Muscle layer of duodenum (tissue), 2 donors: Measurements from ENCODE around the gene KRT1.
A peak's percentile ranks its signal among the peaks of the same experiment; 100 is the strongest.
"Not testable (repeated sequence)": the region's sequence is repeated elsewhere in the genome, so short reads cannot be mapped to it uniquely, and the experiment has no call there.

ENCODE experiments used
- H3K27ac ChIP-seq: one replicate; pipeline ENCODE4 v1.7.0; 2013; ENCODE audit warnings: mild to moderate bottlenecking, low read length
- H3K27me3 ChIP-seq: one replicate; pipeline ENCODE4 v1.7.0; 2013; ENCODE audit warnings: low read depth, mild to moderate bottlenecking, control low read depth, low read length
- H3K36me3 ChIP-seq, 2 donors: one replicate each; pipeline ENCODE4 v1.7.0; 2013; ENCODE audit warnings: low read length in 2 of 2, control low read depth in 1 of 2, mild to moderate bottlenecking in 1 of 2; ENCODE audit not compliant: insufficient read depth in 2 of 2, control insufficient read depth in 1 of 2
- H3K4me1 ChIP-seq, 2 donors: one replicate each; pipeline ENCODE4 v1.7.0; 2013; ENCODE audit warnings: low read length in 2 of 2, mild to moderate bottlenecking in 2 of 2, control low read depth in 1 of 2, moderate library complexity in 1 of 2; ENCODE audit not compliant: insufficient read depth in 2 of 2, control insufficient read depth in 1 of 2
- H3K4me3 ChIP-seq, 2 donors: one replicate each; pipeline ENCODE4 v1.7.0; 2013; ENCODE audit warnings: low read length in 2 of 2, low read depth in 1 of 2, mild to moderate bottlenecking in 1 of 2
- H3K9me3 ChIP-seq, 2 donors: one replicate each; pipeline ENCODE4 v1.7.0; 2013; ENCODE audit warnings: low read length in 2 of 2, control low read depth in 1 of 2, mild to moderate bottlenecking in 1 of 2; ENCODE audit not compliant: control insufficient read depth in 1 of 2
- donor health status: healthy.

KRT1 gene

GRCh38 chr12:52713960-52714886 lies 34.0 kb upstream of the KRT1 start:
- Histone ChIP-seq H3K36me3 (no peaks in the 10 kb centered on the region), H3K4me3 (peak overlapping the region in 1 of 2 donors; percentile 42), H3K4me1 (peaks cover 0 to 8% of the 10 kb centered on the region in 2 donors), H3K27me3 (peaks cover 29% of the 10 kb centered on the region), H3K9me3 (no peaks in the 10 kb centered on the region), H3K27ac (no peak overlapping the region)

DNA sequence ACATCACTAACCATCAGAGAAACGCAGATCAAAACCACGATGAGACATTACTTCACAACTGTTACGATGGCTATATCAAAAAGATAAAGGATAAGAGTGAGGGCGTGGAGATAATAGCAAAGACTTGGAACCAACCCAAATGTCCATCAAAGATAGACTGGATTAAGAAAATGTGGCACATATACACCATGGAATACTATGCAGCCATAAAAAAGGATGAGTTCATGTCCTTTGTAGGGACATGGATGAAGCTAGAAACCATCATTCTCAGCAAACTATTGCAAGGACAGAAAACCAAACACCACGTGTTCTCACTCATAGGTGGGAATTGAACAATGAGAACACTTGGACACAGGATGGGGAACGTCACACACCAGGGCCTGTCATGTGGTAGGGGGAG lies 31.9 kb upstream of the KRT1 start:
- not testable (repeated sequence) for H3K9me3 ChIP-seq, H3K27ac ChIP-seq, H3K4me1 ChIP-seq, H3K4me3 ChIP-seq, H3K36me3 ChIP-seq
- H3K27me3 ChIP-seq: peaks cover 29% of the 10 kb centered on the region

- Histone ChIP-seq H3K9me3 (no peaks in the 10 kb centered on the region), H3K27me3 (peaks cover 26% of the 10 kb centered on the region), H3K36me3 (no peaks in the 10 kb centered on the region), H3K27ac (no peak overlapping the region), H3K4me1 (peaks cover 0 to 8% of the 10 kb centered on the region in 2 donors), H3K4me3 (no peak overlapping the region)
These were observed 30.5 kb upstream of the KRT1 start for GRCh38 chr12:52710730-52711129.

- Histone ChIP-seq H3K36me3 (no peaks in the 10 kb centered on the region), H3K9me3 (no peaks in the 10 kb centered on the region), H3K4me3 (no peak overlapping the region), H3K27ac (no peak overlapping the region), H3K27me3 (peaks cover under 1% of the 10 kb centered on the region), H3K4me1 (no peaks in the 10 kb centered on the region)
These were observed 27.8 kb upstream of the KRT1 start for GRCh38 chr12:52708010-52708409.

DNA sequence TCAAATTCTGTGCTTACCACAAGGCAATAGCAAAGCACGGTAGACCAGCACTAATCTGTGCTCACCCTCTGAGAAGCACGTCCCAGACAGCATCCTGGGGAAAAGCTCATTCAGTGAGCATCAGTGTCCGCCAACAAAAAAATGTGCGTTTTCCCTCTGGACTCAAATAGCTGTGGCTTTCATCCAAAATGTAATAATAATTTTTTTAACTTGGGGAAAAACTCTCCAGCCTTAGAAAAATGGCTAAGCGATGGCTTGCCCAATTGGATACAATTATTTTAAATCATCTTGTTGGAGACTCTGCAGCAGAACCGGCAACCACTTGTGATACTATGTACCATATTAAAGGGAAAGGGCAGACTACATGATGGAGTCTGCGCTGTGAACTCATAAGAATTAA lies 24.3 kb upstream of the KRT1 start:
- Histone ChIP-seq H3K4me3 (no peak overlapping the region), H3K36me3 (no peaks in the 10 kb centered on the region), H3K27ac (no peak overlapping the region), H3K4me1 (no peaks in the 10 kb centered on the region), H3K27me3 (no peaks in the 10 kb centered on the region), H3K9me3 (no peaks in the 10 kb centered on the region)

DNA sequence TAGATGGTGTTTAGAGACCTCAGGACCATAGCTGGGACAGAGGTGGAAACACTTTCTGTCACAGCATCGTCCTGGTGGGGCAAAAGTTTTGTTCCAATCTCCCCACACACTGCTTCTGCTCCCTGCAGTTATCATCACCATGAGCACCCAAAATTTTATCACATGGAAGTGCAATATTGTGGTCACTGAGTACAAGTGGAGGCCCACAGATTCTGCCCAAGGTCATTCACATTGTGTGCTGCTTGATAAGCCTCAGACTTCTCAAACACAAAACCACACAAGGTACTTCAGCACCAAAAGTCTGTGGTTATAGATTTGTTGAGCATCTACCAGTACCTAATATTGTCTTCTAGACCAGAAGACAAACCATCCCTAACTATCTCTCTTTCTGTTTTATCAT lies 23.7 kb upstream of the KRT1 start:
- Histone ChIP-seq H3K4me3 (no peak overlapping the region), H3K27me3 (no peaks in the 10 kb centered on the region), H3K4me1 (no peaks in the 10 kb centered on the region), H3K9me3 (no peaks in the 10 kb centered on the region), H3K27ac (no peak overlapping the region), H3K36me3 (no peaks in the 10 kb centered on the region)

DNA sequence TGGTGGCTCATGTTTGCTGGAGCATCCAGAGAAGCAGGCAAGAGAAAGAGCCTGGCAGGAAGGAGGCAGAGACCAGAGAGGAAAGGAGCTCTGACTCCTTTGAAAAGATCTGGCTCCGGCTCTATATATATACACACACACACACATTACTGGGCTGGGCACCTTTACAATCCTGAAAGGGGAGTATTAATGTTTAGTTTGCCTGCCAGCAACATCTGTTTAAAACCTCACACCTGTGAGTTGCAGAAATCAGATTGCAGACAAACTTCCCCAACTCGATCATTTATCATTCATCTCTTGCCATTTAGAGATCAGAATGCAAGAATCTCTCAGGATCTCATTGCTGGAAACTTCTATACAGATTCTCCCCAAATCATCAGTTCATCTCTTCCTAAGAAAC lies 23.2 kb upstream of the KRT1 start, which contains the start of gene KRT77:
Gene KRT77, minus strand, starts transcription at position 101 of the 400 bp plus-strand sequence. Its CDS starts 90 bp downstream, at position 11.
- Histone ChIP-seq H3K4me3 (no peak within 1 kb of the TSS), H3K9me3 (no peaks in the 10 kb centered on the region), H3K27ac (no peak within 1 kb of the TSS), H3K4me1 (no peaks in the 10 kb centered on the region), H3K27me3 (no peaks in the 10 kb centered on the region), H3K36me3 (no peaks in the 10 kb centered on the region)

DNA sequence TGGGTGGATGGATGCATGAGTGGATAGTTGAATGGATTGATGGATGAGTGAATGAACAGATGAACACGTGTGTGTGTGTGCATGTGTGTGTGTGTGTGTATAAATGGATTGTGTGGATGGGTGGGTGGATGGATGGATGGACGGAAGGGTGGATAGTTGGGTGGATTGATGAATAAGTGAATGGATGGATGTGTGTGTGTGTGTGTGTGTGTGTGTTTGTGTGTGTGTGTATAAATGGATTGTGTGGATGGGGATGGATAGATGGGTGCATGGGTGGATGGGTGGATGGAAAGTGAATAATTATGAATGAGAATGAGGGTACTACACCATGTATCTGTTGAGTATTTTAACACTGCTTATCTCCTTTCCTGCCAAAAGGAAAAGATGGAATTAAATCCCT lies 22.1 kb upstream of the KRT1 start:
- H3K27ac ChIP-seq: no peak overlapping the region
- H3K27me3 ChIP-seq: no peaks in the 10 kb centered on the region

DNA sequence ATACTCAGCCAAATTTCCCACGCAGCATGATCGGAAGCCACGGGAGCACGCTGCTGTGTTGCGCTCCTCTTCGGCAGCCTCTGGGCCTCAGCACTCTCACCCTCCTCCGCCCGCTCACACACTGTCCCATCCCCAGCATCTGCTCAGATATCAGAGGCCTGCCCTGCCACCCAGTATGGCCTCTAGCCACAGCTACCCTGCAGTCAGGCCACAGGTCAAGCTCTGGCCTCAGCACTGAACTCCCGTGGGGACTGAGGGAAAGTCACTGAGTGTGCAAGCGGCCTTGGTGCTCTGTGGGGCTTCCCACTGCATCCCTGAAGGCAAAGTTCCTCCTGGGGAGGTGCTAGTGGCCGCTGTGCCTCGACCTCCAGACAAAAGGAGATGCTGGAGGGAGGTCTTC lies 21.1 kb upstream of the KRT1 start:
- Histone ChIP-seq H3K27ac (no peak overlapping the region), H3K4me3 (no peak overlapping the region), H3K4me1 (no peaks in the 10 kb centered on the region), H3K27me3 (no peaks in the 10 kb centered on the region), H3K36me3 (no peaks in the 10 kb centered on the region), H3K9me3 (no peaks in the 10 kb centered on the region)

More for the DNA sequence above, 22.1 kb upstream of the KRT1 start:
- Histone ChIP-seq H3K4me1 (no peaks in the 10 kb centered on the region), H3K4me3 (no peak overlapping the region), H3K36me3 (no peaks in the 10 kb centered on the region), H3K9me3 (no peaks in the 10 kb centered on the region)

DNA sequence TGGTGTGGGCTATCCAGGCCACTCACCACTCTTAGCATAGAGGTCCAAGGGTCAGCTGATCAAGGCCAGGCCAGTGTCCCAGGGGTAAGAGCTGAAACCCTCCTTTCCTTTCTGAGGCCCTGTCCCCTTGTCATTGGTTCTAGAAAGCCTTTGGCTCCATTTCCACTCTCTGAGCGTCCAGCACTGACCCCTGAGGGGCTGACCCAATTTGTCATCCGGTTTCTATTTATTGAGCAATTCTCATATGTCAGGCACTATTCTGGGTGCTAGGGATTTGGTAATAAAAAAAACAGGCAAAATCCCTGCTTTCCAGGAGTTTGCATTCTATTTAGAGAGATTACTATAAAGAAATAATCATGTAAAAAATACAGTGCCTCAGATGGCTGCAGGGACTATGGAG lies 19.8 kb upstream of the KRT1 start:
- H3K27ac ChIP-seq: no peak overlapping the region
- no peak overlapping the region for H3K4me3 ChIP-seq
- H3K27me3 ChIP-seq: no peaks in the 10 kb centered on the region
- H3K9me3 ChIP-seq: no peaks in the 10 kb centered on the region
- no peaks in the 10 kb centered on the region for H3K36me3 ChIP-seq
- H3K4me1 ChIP-seq: no peaks in the 10 kb centered on the region

GRCh38 chr12:52699373-52699772 lies 19.2 kb upstream of the KRT1 start:
- H3K27ac ChIP-seq: no peak overlapping the region
- no peaks in the 10 kb centered on the region for H3K36me3 ChIP-seq
- H3K27me3 ChIP-seq: no peaks in the 10 kb centered on the region
- H3K9me3 ChIP-seq: no peaks in the 10 kb centered on the region
- no peak overlapping the region for H3K4me3 ChIP-seq
- H3K4me1 ChIP-seq: no peaks in the 10 kb centered on the region
